HepG2 (cell line): Measurements from ENCODE around the gene ABCG5. TPM values are rescaled to one million over a fixed set of nuclear protein-coding genes. Genes with fewer than 3 reads are reported as not detected.
A peak's percentile ranks its signal among the peaks of the same experiment; 100 is the strongest.

Experiments
- ATAC-seq: fragments of 200-7000 bp; cut with Tn5 transposase; 3 replicates; pipeline ENCODE4 v1.9.1; 2020; ENCODE audit warnings: mild to moderate bottlenecking, moderate library complexity
- BruUV-seq: library from RNA; stranded (reverse); fragments of 400-500 nt; replicated peaks from 2 replicates; lab custom pipeline; 2021; lab: Mats Ljungman, UMichigan
- CTCF ChIA-PET: fragments of 300-600 bp; formaldehyde crosslinking; extraction: SDS; loops from one replicate; lab custom pipeline; 2021; ENCODE audit warnings: low total read pairs, inconsistent platforms, low intra/inter-chr PET ratio; lab: Yijun Ruan, JAX
- POLR2A ChIA-PET: fragments of 350-600 bp; sonication (Branson Sonifier 250); formaldehyde crosslinking; loops from one replicate; lab custom pipeline; 2020; ENCODE audit warnings: antibody characterized with exemption, inconsistent platforms; lab: Yijun Ruan, JAX
- DNase-seq: peaks from one replicate; pipeline ENCODE4 v3.0.0-alpha.2; 2015; ENCODE audit warnings: low spot score
- FAIRE-seq: peaks from 3 replicates; lab custom pipeline; 2011; peaks lifted over from hg19 to GRCh38; lab: Jason Lieb, UNC
- H2AFZ ChIP-seq: one replicate; pipeline ENCODE4 v1.6.1; 2011; ENCODE audit warnings: low read length, inconsistent platforms
- H3K27ac ChIP-seq: fragments of 300-600 bp; 3 replicates; pipeline ENCODE4 v1.8.0; 2011; ENCODE audit warnings: mixed run types, mild to moderate bottlenecking, mixed read lengths, low read length, inconsistent platforms; ENCODE audit not compliant: insufficient read depth; ENCODE audit errors: extremely low read length
- H3K27me3 ChIP-seq, 2 experiments: fragments of 200-600 bp in 1 of 2; 2 replicates in 1 of 2; 3 replicates in 1 of 2; pipeline versions ENCODE4 v1.6.0 to v1.8.0; 2011; ENCODE audit warnings: low read length in 2 of 2, mild to moderate bottlenecking in 2 of 2, moderate library complexity in 2 of 2, inconsistent platforms in 1 of 2; ENCODE audit not compliant: insufficient read depth in 2 of 2, control insufficient read depth in 1 of 2
- H3K36me3 ChIP-seq, 2 experiments: fragments of 200-600 bp in 1 of 2; replicated peaks in 1 of 2; 2 replicates in 1 of 2; 3 replicates in 1 of 2; pipeline versions ENCODE4 v1.5.1 to v1.8.0; 2011; ENCODE audit warnings: low read length in 2 of 2, inconsistent platforms in 1 of 2; ENCODE audit not compliant: insufficient read depth in 2 of 2, control insufficient read depth in 1 of 2
- H3K4me1 ChIP-seq: 2 replicates; pipeline ENCODE4 v1.5.1; 2012; ENCODE audit warnings: low read length, inconsistent platforms; ENCODE audit not compliant: insufficient read depth
- H3K4me2 ChIP-seq: 2 replicates; pipeline ENCODE4 v1.6.0; 2011; ENCODE audit warnings: low read depth, low read length, inconsistent platforms
- H3K4me3 ChIP-seq, 3 experiments: fragments of 200-600 bp in 1 of 3; sonication (generic), shearing (Covaris generic) in 1 of 3; replicated peaks in 1 of 3; 2 replicates each; pipeline ENCODE4 v1.5.1; 2011 to 2016; ENCODE audit warnings: low read length in 3 of 3, inconsistent platforms in 2 of 3, low read depth in 2 of 3, mild to moderate bottlenecking in 2 of 3, control low read depth in 1 of 3, mixed read lengths in 1 of 3; ENCODE audit not compliant: insufficient read depth in 1 of 3
- H3K79me2 ChIP-seq: one replicate; pipeline ENCODE4 v1.6.1; 2011; ENCODE audit warnings: low read length, inconsistent platforms; ENCODE audit not compliant: insufficient read depth
- H3K9ac ChIP-seq: 2 replicates; pipeline ENCODE4 v1.6.0; 2011; ENCODE audit warnings: mild to moderate bottlenecking, low read depth, low read length, inconsistent platforms; ENCODE audit not compliant: insufficient read depth
- H3K9me3 ChIP-seq: 2 replicates; pipeline ENCODE4 v1.5.1; 2012; ENCODE audit warnings: mild to moderate bottlenecking, low read length
- H4K20me1 ChIP-seq: 2 replicates; pipeline ENCODE4 v1.6.0; 2011; ENCODE audit warnings: inconsistent platforms, mild to moderate bottlenecking, low read length, moderate library complexity; ENCODE audit not compliant: insufficient read depth
- KLF16 ChIP-seq, 2 experiments: sonication (generic) in 1 of 2; formaldehyde crosslinking in 1 of 2; IDR thresholded peaks; 2 replicates each; pipeline versions ENCODE4 v1.6.1 to v1.8.0; 2016 to 2023; ENCODE audit warnings: missing genetic modification reagents in 2 of 2, missing compliant biosample characterization in 1 of 2
- MIER2 ChIP-seq: IDR thresholded peaks from 2 replicates; pipeline ENCODE4 v1.6.1; 2016; ENCODE audit warnings: missing biosample characterization, missing genetic modification reagents
- SIX4 ChIP-seq: sonication (generic); formaldehyde crosslinking; IDR thresholded peaks from 2 replicates; pipeline ENCODE4 v1.4.0; 2020; ENCODE audit warnings: missing genetic modification reagents
- XRCC5 ChIP-seq: fragments of 200-400 bp; formaldehyde crosslinking; optimal IDR thresholded peaks from 2 replicates; pipeline ENCODE3; 2017; ENCODE audit warnings: mild to moderate bottlenecking, low read length
- ZKSCAN8 ChIP-seq: IDR thresholded peaks from 2 replicates; pipeline ENCODE4 v1.6.1; 2016; ENCODE audit warnings: borderline replicate concordance, missing genetic modification reagents, missing compliant biosample characterization
- WGBS: methylation state at CpG from one replicate; pipeline ENCODE4 v1.1.6; 2017; ENCODE audit warnings: low lambda C conversion rate; 5-methylcytosine and 5-hydroxymethylcytosine counted together
- in situ Hi-C: cut with HindIII; loops from 2 replicates; pipeline ENCODE4 v1.10.0; 2017; ENCODE audit warnings: low pct_unique_long_range_greater_than_20kb; ENCODE audit not compliant: extremely low pct_ligation_motif_present
- intact Hi-C: fragments of 100-400 bp; cut with micrococcal nuclease; formaldehyde crosslinking; loops from one replicate; pipeline ENCODE4 v1.10.0; 2022; ENCODE audit not compliant: unreplicated experiment
- polyA plus RNA-seq, 8 experiments: library from polyadenylated mRNA; depleted of rRNA in 3 of 8; stranded (reverse) in 7 of 8; unstranded in 1 of 8; fragments of >200 nt; fragmentation: Illumina TruSeq in 4 of 8; extraction: Trizol in 4 of 8; gene quantifications; 2 replicates each; pipeline versions ENCODE4 v1.2.1 to v1.2.3, GENCODE V29; 2011 to 2016; ENCODE audit warnings: low read depth in 4 of 8, missing spikeins in 1 of 8, mixed read lengths in 1 of 8; ENCODE audit not compliant: insufficient read depth in 1 of 8
- total RNA-seq, 5 experiments: library from RNA; depleted of rRNA; stranded (reverse); fragments of >200 nt; fragmentation: Illumina TruSeq; extraction: Trizol; gene quantifications; 2 replicates each; pipeline ENCODE4 v1.2.3, GENCODE V29; 2016; ENCODE audit warnings: low read depth in 1 of 5
- TF ChIP-seq, protein P1 (sequence below): sonication (generic); formaldehyde crosslinking; IDR thresholded peaks from 2 replicates; pipeline ENCODE4 v1.4.0; 2020; ENCODE audit warnings: missing genetic modification reagents, mild to moderate bottlenecking, borderline replicate concordance
- TF ChIP-seq, protein P2 (sequence below): IDR thresholded peaks from 2 replicates; pipeline ENCODE4 v1.6.1; 2016; ENCODE audit warnings: missing compliant biosample characterization, missing genetic modification reagents, borderline replicate concordance
- TF ChIP-seq, protein P3 (sequence below): sonication (generic); formaldehyde crosslinking; IDR thresholded peaks from 2 replicates; pipeline ENCODE4 v1.4.0; 2020; ENCODE audit warnings: missing genetic modification reagents

The ABCG5 gene
- total and polyA plus RNA-seq, 2 of the 13 experiments (the other 11 are each of a cell fraction or from before 2014, with no cell fraction given) = 15.1 to 39.0 TPM

DNA sequence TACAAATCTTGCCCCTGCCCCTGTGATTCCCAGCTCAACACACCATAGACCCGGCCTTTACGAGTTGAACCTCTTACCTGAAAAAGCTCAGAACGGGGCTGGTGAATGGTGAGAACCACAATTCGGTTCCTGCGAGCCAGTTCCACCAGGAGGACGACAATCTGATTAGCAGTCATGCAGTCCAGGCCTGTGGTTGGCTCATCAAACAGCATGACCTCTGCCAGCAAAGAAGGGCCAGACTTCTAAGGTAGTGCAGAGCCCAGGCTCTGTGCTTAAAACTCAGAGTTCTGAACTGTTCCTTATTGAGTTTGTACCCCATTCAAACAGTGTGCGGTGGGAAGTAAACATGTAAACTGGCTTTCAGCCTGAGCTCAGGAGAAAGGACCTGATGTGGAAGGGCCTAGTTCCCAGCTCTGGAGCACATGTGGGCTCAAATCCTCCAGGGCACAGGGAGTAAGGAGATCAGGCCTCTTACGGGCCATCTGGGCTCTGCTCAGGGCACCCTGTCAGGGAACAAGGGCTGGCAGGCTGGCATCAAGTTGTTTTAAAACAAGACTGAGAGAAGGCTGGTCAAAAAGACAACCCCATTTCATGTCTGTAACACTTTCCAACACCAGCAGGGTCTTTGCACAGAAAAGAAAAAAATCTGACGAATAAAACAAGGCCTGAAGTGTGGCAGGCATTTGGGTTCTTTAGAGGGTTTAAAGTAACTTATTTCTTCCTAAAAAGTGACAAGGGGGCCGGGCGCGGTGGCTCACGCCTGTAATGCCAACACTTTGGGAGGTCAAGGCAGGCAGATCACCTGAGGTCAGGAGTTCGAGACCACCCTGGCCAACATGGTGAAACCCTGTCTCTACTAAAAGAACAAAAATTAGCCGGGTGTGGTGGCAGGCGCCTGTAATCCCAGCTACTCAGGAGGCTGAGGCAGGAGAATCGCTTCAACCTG is 12.1 kb downstream of the ABCG5 start:
- CTCF ChIA-PET = no interaction called here

More for the DNA sequence above, 12.1 kb downstream of the ABCG5 start:
- DNase-seq (no peak), ATAC-seq (peak; percentile 28), FAIRE-seq (no peak)
- intact Hi-C loops = no loop called here
- WGBS = 96% methylated on average over 17 of the region's 17 CpGs
- no peaks in the 10 kb centered on the region for H3K79me2 ChIP-seq
- no TSS peak for BruUV-seq
- H3K4me3 ChIP-seq = no peak overlapping the region
- no peaks in the 10 kb centered on the region for H3K27me3 ChIP-seq
- H3K36me3 ChIP-seq = peaks cover 22 to 53% of the 10 kb centered on the region in 2 experiments
- H3K9me3 ChIP-seq = no peaks in the 10 kb centered on the region
- POLR2A ChIA-PET = interaction anchor here (0.6 to 2.1 kb wide), 4 partner anchors 10 to 20 kb away, joined by 3 to 7 read pairs (median 4); partner anchors contain the start of genes ABCG5 and ABCG8
- in situ Hi-C loops = no loop called here
- no peak overlapping the region for H3K4me2 ChIP-seq
- H4K20me1 ChIP-seq = no peaks in the 10 kb centered on the region
- TF ChIP-seq, protein P1, sequence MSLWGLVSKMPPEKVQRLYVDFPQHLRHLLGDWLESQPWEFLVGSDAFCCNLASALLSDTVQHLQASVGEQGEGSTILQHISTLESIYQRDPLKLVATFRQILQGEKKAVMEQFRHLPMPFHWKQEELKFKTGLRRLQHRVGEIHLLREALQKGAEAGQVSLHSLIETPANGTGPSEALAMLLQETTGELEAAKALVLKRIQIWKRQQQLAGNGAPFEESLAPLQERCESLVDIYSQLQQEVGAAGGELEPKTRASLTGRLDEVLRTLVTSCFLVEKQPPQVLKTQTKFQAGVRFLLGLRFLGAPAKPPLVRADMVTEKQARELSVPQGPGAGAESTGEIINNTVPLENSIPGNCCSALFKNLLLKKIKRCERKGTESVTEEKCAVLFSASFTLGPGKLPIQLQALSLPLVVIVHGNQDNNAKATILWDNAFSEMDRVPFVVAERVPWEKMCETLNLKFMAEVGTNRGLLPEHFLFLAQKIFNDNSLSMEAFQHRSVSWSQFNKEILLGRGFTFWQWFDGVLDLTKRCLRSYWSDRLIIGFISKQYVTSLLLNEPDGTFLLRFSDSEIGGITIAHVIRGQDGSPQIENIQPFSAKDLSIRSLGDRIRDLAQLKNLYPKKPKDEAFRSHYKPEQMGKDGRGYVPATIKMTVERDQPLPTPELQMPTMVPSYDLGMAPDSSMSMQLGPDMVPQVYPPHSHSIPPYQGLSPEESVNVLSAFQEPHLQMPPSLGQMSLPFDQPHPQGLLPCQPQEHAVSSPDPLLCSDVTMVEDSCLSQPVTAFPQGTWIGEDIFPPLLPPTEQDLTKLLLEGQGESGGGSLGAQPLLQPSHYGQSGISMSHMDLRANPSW = no peak
- TF ChIP-seq MIER2 (CRISPR knock-in tag) = no peak
- TF ChIP-seq, protein P2, sequence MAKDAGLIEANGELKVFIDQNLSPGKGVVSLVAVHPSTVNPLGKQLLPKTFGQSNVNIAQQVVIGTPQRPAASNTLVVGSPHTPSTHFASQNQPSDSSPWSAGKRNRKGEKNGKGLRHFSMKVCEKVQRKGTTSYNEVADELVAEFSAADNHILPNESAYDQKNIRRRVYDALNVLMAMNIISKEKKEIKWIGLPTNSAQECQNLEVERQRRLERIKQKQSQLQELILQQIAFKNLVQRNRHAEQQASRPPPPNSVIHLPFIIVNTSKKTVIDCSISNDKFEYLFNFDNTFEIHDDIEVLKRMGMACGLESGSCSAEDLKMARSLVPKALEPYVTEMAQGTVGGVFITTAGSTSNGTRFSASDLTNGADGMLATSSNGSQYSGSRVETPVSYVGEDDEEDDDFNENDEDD = no peak
- TF ChIP-seq, protein P3, sequence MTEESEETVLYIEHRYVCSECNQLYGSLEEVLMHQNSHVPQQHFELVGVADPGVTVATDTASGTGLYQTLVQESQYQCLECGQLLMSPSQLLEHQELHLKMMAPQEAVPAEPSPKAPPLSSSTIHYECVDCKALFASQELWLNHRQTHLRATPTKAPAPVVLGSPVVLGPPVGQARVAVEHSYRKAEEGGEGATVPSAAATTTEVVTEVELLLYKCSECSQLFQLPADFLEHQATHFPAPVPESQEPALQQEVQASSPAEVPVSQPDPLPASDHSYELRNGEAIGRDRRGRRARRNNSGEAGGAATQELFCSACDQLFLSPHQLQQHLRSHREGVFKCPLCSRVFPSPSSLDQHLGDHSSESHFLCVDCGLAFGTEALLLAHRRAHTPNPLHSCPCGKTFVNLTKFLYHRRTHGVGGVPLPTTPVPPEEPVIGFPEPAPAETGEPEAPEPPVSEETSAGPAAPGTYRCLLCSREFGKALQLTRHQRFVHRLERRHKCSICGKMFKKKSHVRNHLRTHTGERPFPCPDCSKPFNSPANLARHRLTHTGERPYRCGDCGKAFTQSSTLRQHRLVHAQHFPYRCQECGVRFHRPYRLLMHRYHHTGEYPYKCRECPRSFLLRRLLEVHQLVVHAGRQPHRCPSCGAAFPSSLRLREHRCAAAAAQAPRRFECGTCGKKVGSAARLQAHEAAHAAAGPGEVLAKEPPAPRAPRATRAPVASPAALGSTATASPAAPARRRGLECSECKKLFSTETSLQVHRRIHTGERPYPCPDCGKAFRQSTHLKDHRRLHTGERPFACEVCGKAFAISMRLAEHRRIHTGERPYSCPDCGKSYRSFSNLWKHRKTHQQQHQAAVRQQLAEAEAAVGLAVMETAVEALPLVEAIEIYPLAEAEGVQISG (CRISPR knock-in tag) = no peak
- no peak for TF ChIP-seq SIX4
- no peak for TF ChIP-seq XRCC5
- TF ChIP-seq KLF16 (CRISPR knock-in tag; IDR thresholded peaks at IDR 0.05) = no peak
- no peak for TF ChIP-seq ZKSCAN8 (CRISPR knock-in tag)
- H3K27ac ChIP-seq = peak overlapping the region; percentile 24
- H2AFZ ChIP-seq = no peak overlapping the region
- H3K9ac ChIP-seq = no peak overlapping the region
- peaks cover 11% of the 10 kb centered on the region; the same call in 1 of the 2 replicates for H3K4me1 ChIP-seq
